Ectodermal cell (in vitro differentiated cells): ENCODE data around the gene SMIM29.

ENCODE experiments used
- H3K27ac ChIP-seq: 2 replicates; pipeline ENCODE4 v1.7.0; 2013; ENCODE audit warnings: mild to moderate bottlenecking, low read depth, low read length; ENCODE audit not compliant: insufficient read depth, poor library complexity, severe bottlenecking
- H3K27me3 ChIP-seq: 2 replicates; pipeline ENCODE4 v1.7.0; 2013; ENCODE audit warnings: mild to moderate bottlenecking, low read length; ENCODE audit not compliant: insufficient read depth, control insufficient read depth, poor library complexity, severe bottlenecking
- H3K36me3 ChIP-seq: one replicate; pipeline ENCODE4 v1.7.0; 2013; ENCODE audit warnings: low read length; ENCODE audit not compliant: control insufficient read depth, insufficient read depth
- H3K4me1 ChIP-seq: one replicate; pipeline ENCODE4 v1.7.0; 2013; ENCODE audit warnings: low read length; ENCODE audit not compliant: control insufficient read depth, insufficient read depth
- H3K4me3 ChIP-seq: 2 replicates; pipeline ENCODE4 v1.7.0; 2013; ENCODE audit warnings: low read depth, low read length, control low read depth; ENCODE audit not compliant: insufficient read depth
- H3K9me3 ChIP-seq: 2 replicates; pipeline ENCODE4 v1.7.0; 2013; ENCODE audit warnings: mild to moderate bottlenecking, low read length, moderate library complexity; ENCODE audit not compliant: control insufficient read depth
- WGBS, 2 experiments: methylation state at CpG; one replicate each; pipeline ENCODE4 v1.1.7; 2013; ENCODE audit warnings: missing lambda C conversion rate in 2 of 2; 5-methylcytosine and 5-hydroxymethylcytosine counted together

Gene SMIM29

GRCh38 chr6:34204693-34205092, 44.1 kb downstream of the SMIM29 start:
- WGBS, 2 experiments, result 92 to 94% methylated on average over 4 of the region's 4 CpGs
- H3K36me3 ChIP-seq, result no peaks in the 10 kb centered on the region
- no peak overlapping the region for H3K27ac ChIP-seq
- H3K9me3 ChIP-seq, result no peaks in the 10 kb centered on the region
- no peaks in the 10 kb centered on the region for H3K4me1 ChIP-seq
- no peak overlapping the region for H3K4me3 ChIP-seq
- no peaks in the 10 kb centered on the region for H3K27me3 ChIP-seq

GRCh38 chr6:34202329-34203201, 46.2 kb downstream of the SMIM29 start:
- H3K4me3 ChIP-seq, result no peak overlapping the region
- 84 to 89% methylated on average over 20 of the region's 20 CpGs for WGBS, 2 experiments
- H3K36me3 ChIP-seq, result no peaks in the 10 kb centered on the region
- H3K4me1 ChIP-seq, result no peaks in the 10 kb centered on the region
- no peak overlapping the region for H3K27ac ChIP-seq
- H3K27me3 ChIP-seq, result no peaks in the 10 kb centered on the region
- H3K9me3 ChIP-seq, result no peaks in the 10 kb centered on the region

GRCh38 chr6:34201455-34202107, 47.2 kb downstream of the SMIM29 start:
- no peaks in the 10 kb centered on the region for H3K4me1 ChIP-seq
- H3K27ac ChIP-seq, result no peak overlapping the region
- 90 to 94% methylated on average over 4 of the region's 4 CpGs for WGBS, 2 experiments
- H3K36me3 ChIP-seq, result no peaks in the 10 kb centered on the region
- H3K4me3 ChIP-seq, result no peak overlapping the region
- no peaks in the 10 kb centered on the region for H3K9me3 ChIP-seq
- H3K27me3 ChIP-seq, result no peaks in the 10 kb centered on the region

- H3K27ac ChIP-seq, result no peak overlapping the region
- H3K4me1 ChIP-seq, result no peaks in the 10 kb centered on the region
- H3K9me3 ChIP-seq, result no peaks in the 10 kb centered on the region
- no peak overlapping the region for H3K4me3 ChIP-seq
- H3K27me3 ChIP-seq, result peaks cover 5% of the 10 kb centered on the region
- 83% methylated on average over 5 of the region's 5 CpGs for WGBS, 2 experiments
- no peaks in the 10 kb centered on the region for H3K36me3 ChIP-seq
These were observed 48.4 kb downstream of the SMIM29 start for GRCh38 chr6:34200340-34200971.

- H3K27ac ChIP-seq, result no peak overlapping the region
- no peak overlapping the region for H3K4me3 ChIP-seq
- 84 to 93% methylated on average over 5 to 6 of the region's 10 CpGs for WGBS, 2 experiments
These were observed 52.0 kb downstream of the SMIM29 start for GRCh38 chr6:34196833-34197195.

More at GRCh38 chr6:34196833-34197195, 52.0 kb downstream of the SMIM29 start:
- H3K4me1 ChIP-seq, result no peaks in the 10 kb centered on the region
- H3K36me3 ChIP-seq, result no peaks in the 10 kb centered on the region
- H3K9me3 ChIP-seq, result no peaks in the 10 kb centered on the region
- H3K27me3 ChIP-seq, result peaks cover 11% of the 10 kb centered on the region
